PC-9 (cell line): ENCODE measurements around the gene PLXND1.

Experiments
- CTCF ChIP-seq: fragments of 200-600 bp; sonication (generic); conservative IDR thresholded peaks from 2 replicates; pipeline ENCODE4 v1.6.1; 2017; ENCODE audit warnings: mixed run types, antibody characterized with exemption, mild to moderate bottlenecking, moderate library complexity
- EZH2 ChIP-seq: fragments of 200-600 bp; sonication (generic); IDR thresholded peaks from 2 replicates; pipeline ENCODE4 v1.8.0; 2017; ENCODE audit warnings: antibody characterized with exemption, low read depth

GRCh38 chr3:129528589-129529100, 77.8 kb downstream of the PLXND1 start, which contains the start of gene RHO:
- TF ChIP-seq CTCF, result no peak
- no peak for TF ChIP-seq EZH2
